ENCODE data around the gene SLC6A6.

SLC6A6 gene

DNA sequence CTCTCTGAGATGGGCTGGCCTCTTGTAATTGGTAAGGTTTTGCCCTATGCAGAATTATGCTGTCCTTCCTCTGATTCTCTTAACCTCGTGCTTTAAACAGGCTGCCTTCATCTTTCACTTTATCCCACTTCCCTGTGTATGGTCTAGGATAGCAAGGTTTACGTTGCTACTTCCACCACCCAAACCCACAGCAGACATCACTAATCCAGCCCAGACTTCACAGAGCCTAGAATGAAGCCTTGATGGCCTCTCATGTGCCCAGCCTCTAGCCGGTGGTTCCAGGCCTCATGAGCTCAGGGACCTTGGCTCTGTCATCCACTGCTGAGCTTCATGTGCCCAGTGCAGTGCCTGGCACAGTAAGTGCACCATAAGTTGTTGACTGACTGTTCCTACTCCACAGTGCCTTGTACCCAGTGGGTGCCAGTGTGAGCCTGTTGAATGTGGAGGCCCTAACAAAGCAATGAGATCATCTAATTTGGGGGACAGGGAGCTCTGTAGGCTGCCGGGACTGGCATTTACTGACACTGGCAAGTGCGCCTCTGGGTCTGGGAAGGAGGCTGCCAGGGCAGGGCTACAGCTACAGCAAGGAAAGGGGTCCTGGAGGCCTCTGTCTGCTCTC, 12.5 kb downstream of the SLC6A6 start:
- peaks cover 65% of the 10 kb centered on the region; the same call in 1 of the 2 replicates for H3K36me3 ChIP-seq (ENCODE audit: insufficient read depth, low read length)
- H3F3A ChIP-seq (ENCODE audit: insufficient read depth, low read length) = no peaks in the 10 kb centered on the region
- no peak overlapping the region for H3K9ac ChIP-seq (ENCODE audit: low read length)
- no peaks in the 10 kb centered on the region for H3K9me3 ChIP-seq (ENCODE audit: low read length)
- H4K20me1 ChIP-seq (ENCODE audit: insufficient read depth, low read length) = no peaks in the 10 kb centered on the region
- no peak overlapping the region for H3K27ac ChIP-seq (ENCODE audit: low read depth, low read length, poor library complexity, severe bottlenecking)
- no peak overlapping the region for H2AFZ ChIP-seq (ENCODE audit: low read length)
- H3K4me3 ChIP-seq (ENCODE audit: low read depth, low read length, poor library complexity, severe bottlenecking) = no peak overlapping the region
- H3K9me2 ChIP-seq (ENCODE audit: low read depth, low read length) = no peaks in the 10 kb centered on the region
- peaks cover 29% of the 10 kb centered on the region for H3K4me1 ChIP-seq (ENCODE audit: insufficient read depth, low read length, severe bottlenecking)
- H3K79me2 ChIP-seq (ENCODE audit: insufficient read depth, low read length) = peaks cover 19% of the 10 kb centered on the region
- TF ChIP-seq EZH2 (IDR thresholded peaks at IDR 0.05; ENCODE audit: borderline replicate concordance, low read length) = no peak
- TF ChIP-seq, protein P1, sequence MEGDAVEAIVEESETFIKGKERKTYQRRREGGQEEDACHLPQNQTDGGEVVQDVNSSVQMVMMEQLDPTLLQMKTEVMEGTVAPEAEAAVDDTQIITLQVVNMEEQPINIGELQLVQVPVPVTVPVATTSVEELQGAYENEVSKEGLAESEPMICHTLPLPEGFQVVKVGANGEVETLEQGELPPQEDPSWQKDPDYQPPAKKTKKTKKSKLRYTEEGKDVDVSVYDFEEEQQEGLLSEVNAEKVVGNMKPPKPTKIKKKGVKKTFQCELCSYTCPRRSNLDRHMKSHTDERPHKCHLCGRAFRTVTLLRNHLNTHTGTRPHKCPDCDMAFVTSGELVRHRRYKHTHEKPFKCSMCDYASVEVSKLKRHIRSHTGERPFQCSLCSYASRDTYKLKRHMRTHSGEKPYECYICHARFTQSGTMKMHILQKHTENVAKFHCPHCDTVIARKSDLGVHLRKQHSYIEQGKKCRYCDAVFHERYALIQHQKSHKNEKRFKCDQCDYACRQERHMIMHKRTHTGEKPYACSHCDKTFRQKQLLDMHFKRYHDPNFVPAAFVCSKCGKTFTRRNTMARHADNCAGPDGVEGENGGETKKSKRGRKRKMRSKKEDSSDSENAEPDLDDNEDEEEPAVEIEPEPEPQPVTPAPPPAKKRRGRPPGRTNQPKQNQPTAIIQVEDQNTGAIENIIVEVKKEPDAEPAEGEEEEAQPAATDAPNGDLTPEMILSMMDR (IDR thresholded peaks at IDR 0.05; ENCODE audit: low read length) = no peak
- no peak overlapping the region for H3K4me2 ChIP-seq (ENCODE audit: low read length)
- H3K27me3 ChIP-seq (ENCODE audit: insufficient read depth, low read length) = no peaks in the 10 kb centered on the region

- Histone ChIP-seq H3K4me1 (ENCODE audit: insufficient read depth, low read length, severe bottlenecking) (peaks cover 23% of the 10 kb centered on the region), H3K9me3 (ENCODE audit: low read length) (no peaks in the 10 kb centered on the region), H4K20me1 (ENCODE audit: insufficient read depth, low read length) (no peaks in the 10 kb centered on the region), H3K79me2 (ENCODE audit: insufficient read depth, low read length) (peaks cover 19% of the 10 kb centered on the region), H3K9ac (ENCODE audit: low read length) (no peak overlapping the region), H3K27ac (ENCODE audit: low read depth, low read length, poor library complexity, severe bottlenecking) (no peak overlapping the region), H2AFZ (ENCODE audit: low read length) (no peak overlapping the region), H3K27me3 (ENCODE audit: insufficient read depth, low read length) (no peaks in the 10 kb centered on the region), H3F3A (ENCODE audit: insufficient read depth, low read length) (no peaks in the 10 kb centered on the region), H3K36me3 (ENCODE audit: insufficient read depth, low read length) (peaks cover 64% of the 10 kb centered on the region; the same call in 1 of the 2 replicates), H3K4me2 (ENCODE audit: low read length) (no peak overlapping the region), H3K9me2 (ENCODE audit: low read depth, low read length) (no peaks in the 10 kb centered on the region), H3K4me3 (ENCODE audit: low read depth, low read length, poor library complexity, severe bottlenecking) (no peak overlapping the region)
- TF ChIP-seq, protein P1 (IDR thresholded peaks at IDR 0.05; ENCODE audit: low read length) = no peak
- TF ChIP-seq EZH2 (IDR thresholded peaks at IDR 0.05; ENCODE audit: borderline replicate concordance, low read length) = no peak
These were observed 13.1 kb downstream of the SLC6A6 start for GRCh38 chr3:14415501-14415900.

DNA sequence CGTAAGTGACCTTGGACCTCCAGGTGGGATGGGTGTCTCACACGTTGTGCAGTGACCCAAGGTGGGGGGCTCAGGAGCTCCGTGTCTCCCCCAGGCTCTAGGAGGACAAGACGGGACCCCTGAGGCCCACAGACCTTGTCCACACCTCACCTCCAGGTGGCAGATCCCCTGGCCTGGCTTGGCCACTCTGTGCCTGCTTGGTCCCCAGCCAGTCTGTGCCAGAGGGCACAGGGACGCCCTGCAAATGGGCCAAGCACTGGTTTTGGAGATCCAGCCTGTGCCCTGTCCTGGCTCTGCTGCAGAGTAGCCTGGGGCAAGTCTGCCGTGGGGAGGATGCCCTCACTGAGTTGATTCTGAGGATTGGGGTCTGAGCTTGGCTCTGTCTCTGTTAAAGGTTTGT, 14.0 kb downstream of the SLC6A6 start:
- no peak overlapping the region for H3K4me2 ChIP-seq (ENCODE audit: low read length)
- peaks cover 16% of the 10 kb centered on the region for H3K4me1 ChIP-seq (ENCODE audit: insufficient read depth, low read length, severe bottlenecking)
- no peak overlapping the region for H3K4me3 ChIP-seq (ENCODE audit: low read depth, low read length, poor library complexity, severe bottlenecking)
- H3K27me3 ChIP-seq (ENCODE audit: insufficient read depth, low read length) = no peaks in the 10 kb centered on the region
- H3K9ac ChIP-seq (ENCODE audit: low read length) = no peak overlapping the region
- no peaks in the 10 kb centered on the region for H4K20me1 ChIP-seq (ENCODE audit: insufficient read depth, low read length)
- H3K79me2 ChIP-seq (ENCODE audit: insufficient read depth, low read length) = peaks cover 13% of the 10 kb centered on the region; the same call in 1 of the 2 replicates
- no peaks in the 10 kb centered on the region for H3K9me2 ChIP-seq (ENCODE audit: low read depth, low read length)
- peaks cover 60% of the 10 kb centered on the region; the same call in 1 of the 2 replicates for H3K36me3 ChIP-seq (ENCODE audit: insufficient read depth, low read length)
- no peak overlapping the region for H3K27ac ChIP-seq (ENCODE audit: low read depth, low read length, poor library complexity, severe bottlenecking)
- no peak overlapping the region for H2AFZ ChIP-seq (ENCODE audit: low read length)
- TF ChIP-seq EZH2 (IDR thresholded peaks at IDR 0.05; ENCODE audit: borderline replicate concordance, low read length) = no peak
- H3F3A ChIP-seq (ENCODE audit: insufficient read depth, low read length) = no peaks in the 10 kb centered on the region
- H3K9me3 ChIP-seq (ENCODE audit: low read length) = no peaks in the 10 kb centered on the region

Data from OCI-LY1 (cell line).